Activated naive CD4-positive, alpha-beta T cell treated with anti-CD3 and anti-CD28 coated beads, Interleukin-2, amount 50 U/mL, for 72 hours (primary cell): ENCODE data around the gene PTPRD. TPM values are rescaled to one million over a fixed set of nuclear protein-coding genes. Genes with fewer than 3 reads are reported as not detected.
A peak's percentile ranks its signal among the peaks of the same experiment; 100 is the strongest.

Experiments used
- ATAC-seq, 2 donors: fragments of 150-1000 bp; cut with Tn5 transposase; 2 replicates each; pipeline ENCODE4 v1.10.0; 2021; ENCODE audit warnings: mild to moderate bottlenecking in 2 of 2, moderate library complexity in 2 of 2
- DNase-seq, 2 donors: peaks; one replicate each; pipeline ENCODE4 v3.0.0; 2021 to 2022; ENCODE audit warnings: low spot score in 2 of 2
- H3K27ac Mint-ChIP-seq, 2 donors: one replicate each; pipeline ENCODE4 v1.8.0; 2022; ENCODE audit warnings: mild to moderate bottlenecking in 2 of 2, mixed read lengths in 2 of 2
- H3K36me3 Mint-ChIP-seq, 2 donors: one replicate each; pipeline ENCODE4 v1.8.0; 2022; ENCODE audit warnings: mixed read lengths in 2 of 2
- H3K9me3 Mint-ChIP-seq, 2 donors: one replicate each; pipeline ENCODE4 v1.8.0; 2022; ENCODE audit warnings: mixed read lengths in 2 of 2
- total RNA-seq, 2 donors: library from RNA; stranded (reverse); gene quantifications; one replicate each; pipeline ENCODE4 v1.2.3, GENCODE V29; 2022

PTPRD gene
- total RNA-seq, 2 donors from 2014 or later, result not detected

DNA sequence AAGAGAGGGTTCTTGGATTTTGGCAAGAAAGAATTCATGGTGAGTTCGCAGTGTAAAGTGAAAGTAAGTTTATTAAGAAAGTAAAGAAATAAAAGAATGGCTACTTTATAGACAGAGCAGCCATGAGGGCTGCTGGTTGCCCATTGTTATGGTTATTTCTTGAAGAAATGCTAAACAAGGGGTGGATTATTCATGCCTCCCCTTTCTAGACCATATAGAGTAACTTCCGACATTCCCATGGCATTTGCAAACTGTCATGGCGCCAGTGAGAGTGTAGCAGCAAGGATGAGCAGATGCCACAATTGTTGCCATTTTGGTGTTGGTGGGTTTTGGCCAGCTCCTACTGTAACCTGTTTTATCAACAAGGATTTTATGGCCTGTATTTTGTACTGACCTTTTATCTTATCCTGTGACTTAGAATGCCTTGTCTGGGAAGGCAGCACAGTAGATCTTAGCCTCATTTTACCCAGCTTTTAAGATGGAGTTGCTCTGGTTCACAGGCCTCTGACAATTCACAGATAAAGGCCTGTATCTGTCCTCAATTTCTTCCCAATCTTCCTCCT is 1787.1 kb downstream of the PTPRD start:
- no peaks in the 10 kb centered on the region for H3K36me3 Mint-ChIP-seq
- no peak for DNase-seq
- ATAC-seq, result no peak
- peaks cover 9% of the 10 kb centered on the region in 2 donors for H3K9me3 Mint-ChIP-seq
- no peak overlapping the region for H3K27ac Mint-ChIP-seq

- Mint-ChIP-seq H3K9me3 (peaks cover 9% of the 10 kb centered on the region in 2 donors), H3K27ac (no peak overlapping the region), H3K36me3 (no peaks in the 10 kb centered on the region)
- DNase-seq (no peak), ATAC-seq (no peak)
Observed at GRCh38 chr9:8823131-8823895, 1789.5 kb downstream of the PTPRD start.

GRCh38 chr9:8822667-8823025 is 1790.2 kb downstream of the PTPRD start:
- Mint-ChIP-seq H3K9me3 (peaks cover 9% of the 10 kb centered on the region in 2 donors), H3K27ac (no peak overlapping the region), H3K36me3 (no peaks in the 10 kb centered on the region)
- DNase-seq, result no peak
- ATAC-seq, result no peak

DNA sequence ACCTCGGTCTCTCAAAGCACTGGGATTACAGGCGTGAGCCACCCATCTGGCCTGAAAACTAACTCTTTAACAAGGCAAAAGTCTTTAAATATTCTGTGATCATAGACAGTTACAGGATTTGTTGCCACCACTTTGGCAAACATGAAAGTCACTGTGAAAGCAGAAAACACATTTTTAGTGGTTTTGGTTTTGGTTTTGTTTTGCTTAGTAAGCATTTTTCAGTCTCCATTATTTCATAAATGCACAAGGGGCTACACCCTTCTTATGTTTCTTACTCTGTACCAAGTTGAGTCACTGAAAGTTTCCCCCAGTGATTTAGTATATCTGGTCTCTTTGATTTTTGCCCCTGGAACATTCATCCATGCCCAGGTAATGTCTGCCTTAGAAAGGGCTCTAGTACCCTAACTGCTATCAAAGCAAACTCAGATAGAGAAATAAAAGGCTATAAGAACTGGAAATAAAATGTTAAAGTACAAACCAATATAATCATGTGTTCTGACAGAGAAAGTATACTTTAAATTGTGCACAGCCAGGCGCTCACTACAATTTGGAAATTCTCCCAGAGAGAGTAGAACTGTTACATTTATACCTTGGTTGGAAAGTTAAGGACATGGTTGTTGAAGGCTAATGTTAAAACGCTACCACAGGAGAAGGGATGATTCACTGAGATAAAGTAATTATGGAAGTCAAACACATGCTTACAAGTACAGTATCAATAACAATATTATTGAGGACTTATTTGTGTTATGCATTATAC is 1790.7 kb downstream of the PTPRD start:
- no peaks in the 10 kb centered on the region for H3K36me3 Mint-ChIP-seq
- H3K27ac Mint-ChIP-seq, result no peak overlapping the region
- H3K9me3 Mint-ChIP-seq, result peaks cover 9% of the 10 kb centered on the region in 2 donors
- ATAC-seq (peak in 1 of 2 donors; percentile 59), DNase-seq (no peak)

GRCh38 chr9:8817335-8817734 is 1795.5 kb downstream of the PTPRD start:
- no peak overlapping the region for H3K27ac Mint-ChIP-seq
- DNase-seq, result no peak
- H3K36me3 Mint-ChIP-seq, result no peaks in the 10 kb centered on the region
- no peak for ATAC-seq
- no peaks in the 10 kb centered on the region for H3K9me3 Mint-ChIP-seq

DNA sequence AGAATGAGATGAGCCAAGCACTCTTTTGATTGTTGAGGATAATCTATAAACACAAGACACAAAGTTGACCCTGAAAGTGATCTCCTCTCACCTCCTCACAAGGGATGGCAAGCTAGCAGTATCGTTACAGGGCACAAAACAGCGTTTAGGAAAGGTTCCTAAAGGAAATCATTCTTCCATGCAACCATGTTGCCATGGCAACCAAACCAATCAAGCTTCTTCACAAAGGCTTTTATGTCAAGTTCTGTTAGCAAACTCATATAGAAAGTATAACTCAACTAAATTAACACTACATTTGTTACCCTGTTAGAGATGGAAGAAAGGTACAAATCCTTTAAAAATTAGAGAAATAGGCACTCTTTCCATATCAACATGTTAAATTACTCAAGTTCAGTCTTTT is 1796.4 kb downstream of the PTPRD start:
- DNase-seq (no peak), ATAC-seq (no peak)
- H3K27ac Mint-ChIP-seq, result no peak overlapping the region
- H3K36me3 Mint-ChIP-seq, result no peaks in the 10 kb centered on the region
- H3K9me3 Mint-ChIP-seq, result no peaks in the 10 kb centered on the region

DNA sequence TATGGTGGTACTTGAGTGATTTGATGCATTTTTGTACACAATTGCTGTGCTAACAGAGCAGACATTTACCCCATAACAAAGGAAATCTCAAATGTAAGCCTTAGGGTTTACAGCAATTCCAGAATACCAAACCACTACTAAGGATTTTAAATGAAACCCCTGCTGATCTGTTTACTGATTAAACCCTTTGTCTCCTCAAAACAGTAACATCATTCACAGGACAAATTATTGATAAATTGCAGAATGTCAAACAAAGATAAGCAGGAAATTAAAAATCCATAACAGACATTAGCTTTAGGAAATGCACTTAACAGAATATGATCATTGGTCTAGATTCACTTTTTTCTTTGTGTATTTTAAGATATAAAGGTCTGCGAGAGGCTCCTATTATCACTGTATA is 1796.9 kb downstream of the PTPRD start:
- no peaks in the 10 kb centered on the region for H3K36me3 Mint-ChIP-seq
- H3K27ac Mint-ChIP-seq, result no peak overlapping the region
- DNase-seq (no peak), ATAC-seq (no peak)
- no peaks in the 10 kb centered on the region for H3K9me3 Mint-ChIP-seq

DNA sequence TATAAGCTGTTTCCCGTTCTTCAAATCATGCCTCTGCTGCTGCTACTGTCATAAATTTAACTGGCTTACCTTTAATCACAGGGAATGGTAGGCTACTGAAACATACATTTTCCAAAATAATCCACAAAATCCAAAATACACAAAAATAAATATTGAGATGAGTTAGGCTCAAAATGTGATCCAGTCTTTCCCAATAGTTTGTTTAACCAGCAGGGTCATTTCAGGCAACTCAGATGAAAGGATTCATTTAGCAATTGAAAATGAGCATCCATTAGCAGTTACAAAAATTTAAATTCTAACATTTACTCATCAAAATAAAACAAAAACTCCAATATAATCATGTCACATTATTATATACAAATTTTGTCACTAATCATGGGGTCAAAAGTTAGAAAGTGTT is 1797.6 kb downstream of the PTPRD start:
- DNase-seq (no peak), ATAC-seq (no peak)
- Mint-ChIP-seq H3K36me3 (no peaks in the 10 kb centered on the region), H3K27ac (no peak overlapping the region), H3K9me3 (no peaks in the 10 kb centered on the region)

GRCh38 chr9:8812888-8813287 is 1799.9 kb downstream of the PTPRD start:
- Mint-ChIP-seq H3K36me3 (no peaks in the 10 kb centered on the region), H3K27ac (no peak overlapping the region), H3K9me3 (no peaks in the 10 kb centered on the region)
- ATAC-seq, result no peak
- DNase-seq, result no peak

DNA sequence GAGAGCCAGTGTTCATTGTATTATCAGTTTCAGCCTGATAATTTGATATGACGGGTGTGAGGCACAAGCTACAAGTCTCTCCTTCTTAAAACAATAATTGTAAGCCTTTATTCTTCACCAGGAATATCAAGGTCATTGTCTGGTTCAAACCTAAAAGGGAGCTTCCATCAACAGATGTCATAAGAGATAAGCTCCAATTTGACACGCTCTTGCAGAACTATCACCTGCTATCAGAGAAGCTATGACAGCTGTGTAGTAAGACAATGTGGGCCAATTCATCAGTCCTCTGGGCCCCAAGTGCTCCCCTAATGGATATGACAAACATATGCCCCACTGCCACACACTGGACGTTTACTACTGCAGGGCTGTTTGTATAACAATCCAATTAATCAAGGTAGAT is 1803.1 kb downstream of the PTPRD start:
- Mint-ChIP-seq H3K9me3 (no peaks in the 10 kb centered on the region), H3K36me3 (no peaks in the 10 kb centered on the region), H3K27ac (no peak overlapping the region)
- DNase-seq, result no peak
- no peak for ATAC-seq

DNA sequence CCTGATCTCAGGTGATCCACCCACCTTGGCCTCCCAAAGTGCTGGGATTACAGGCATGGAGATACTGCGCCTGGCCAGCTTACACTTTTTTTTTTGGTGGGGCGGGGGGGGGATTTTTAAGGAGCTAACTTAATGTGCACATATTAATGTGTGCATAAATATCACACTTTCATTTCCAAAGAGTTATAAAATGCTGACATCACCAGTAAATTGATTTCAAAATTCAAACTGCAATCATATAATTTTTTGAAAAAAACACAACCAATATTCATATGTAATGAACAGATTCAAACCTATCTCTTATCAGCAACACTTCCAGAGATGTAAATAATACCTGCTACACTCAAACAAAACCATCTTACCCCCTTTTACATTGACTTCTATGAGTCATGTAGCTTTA is 1806.7 kb downstream of the PTPRD start:
- H3K27ac Mint-ChIP-seq, result no peak overlapping the region
- ATAC-seq (no peak), DNase-seq (no peak)
- H3K36me3 Mint-ChIP-seq, result no peaks in the 10 kb centered on the region
- no peaks in the 10 kb centered on the region for H3K9me3 Mint-ChIP-seq

DNA sequence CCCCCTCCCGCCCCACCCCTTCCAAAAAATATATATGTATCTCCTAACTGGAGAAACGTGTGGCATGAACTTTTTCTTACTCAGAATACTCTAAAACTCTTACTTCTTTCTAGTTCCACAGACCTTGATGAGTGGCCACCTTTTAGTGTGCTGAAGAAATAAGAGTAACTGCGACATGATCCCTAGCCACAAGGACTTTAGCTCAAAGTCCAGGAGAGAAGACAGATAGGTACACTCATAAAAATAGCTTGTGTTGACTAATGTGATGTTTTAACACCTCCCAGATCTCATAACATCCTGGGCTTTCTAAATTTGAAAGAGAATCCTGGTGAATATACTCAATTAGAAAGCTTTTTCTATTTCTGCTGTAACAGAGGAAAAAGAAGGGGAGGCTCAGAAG is 1808.2 kb downstream of the PTPRD start:
- ATAC-seq (no peak), DNase-seq (no peak)
- Mint-ChIP-seq H3K36me3 (no peaks in the 10 kb centered on the region), H3K27ac (no peak overlapping the region), H3K9me3 (no peaks in the 10 kb centered on the region)

DNA sequence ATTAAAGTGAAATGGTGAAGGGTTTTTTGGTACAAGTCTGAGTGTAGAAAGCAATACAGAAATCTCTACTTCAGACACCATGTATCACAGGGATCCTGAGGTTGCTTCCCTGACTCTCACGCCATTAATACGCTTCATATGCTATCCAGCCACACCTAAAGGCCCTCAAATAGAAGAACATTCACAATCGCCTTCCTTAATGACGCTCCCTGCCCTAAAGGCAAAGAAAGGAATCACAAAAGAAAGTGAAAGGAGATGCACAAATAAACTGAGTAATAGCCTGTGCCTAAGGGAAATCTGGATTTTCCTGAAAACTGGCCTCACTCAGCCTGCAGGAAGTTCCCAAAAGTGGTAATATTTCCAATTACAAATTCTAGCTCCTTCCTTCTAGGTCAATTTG is 1810.6 kb downstream of the PTPRD start:
- Mint-ChIP-seq H3K36me3 (no peaks in the 10 kb centered on the region), H3K27ac (no peak overlapping the region), H3K9me3 (peaks cover 0 to 4% of the 10 kb centered on the region in 2 donors)
- DNase-seq (no peak), ATAC-seq (no peak)

- no peak for ATAC-seq
- DNase-seq, result no peak
- H3K36me3 Mint-ChIP-seq, result no peaks in the 10 kb centered on the region
- peaks cover 0 to 5% of the 10 kb centered on the region in 2 donors for H3K9me3 Mint-ChIP-seq
- no peak overlapping the region for H3K27ac Mint-ChIP-seq
Observed at GRCh38 chr9:8800196-8800595, 1812.6 kb downstream of the PTPRD start.

- peaks cover 0 to 5% of the 10 kb centered on the region in 2 donors for H3K9me3 Mint-ChIP-seq
- DNase-seq, result no peak
- no peaks in the 10 kb centered on the region for H3K36me3 Mint-ChIP-seq
- H3K27ac Mint-ChIP-seq, result no peak overlapping the region
- ATAC-seq, result no peak
Observed at GRCh38 chr9:8799615-8800014, 1813.2 kb downstream of the PTPRD start.

DNA sequence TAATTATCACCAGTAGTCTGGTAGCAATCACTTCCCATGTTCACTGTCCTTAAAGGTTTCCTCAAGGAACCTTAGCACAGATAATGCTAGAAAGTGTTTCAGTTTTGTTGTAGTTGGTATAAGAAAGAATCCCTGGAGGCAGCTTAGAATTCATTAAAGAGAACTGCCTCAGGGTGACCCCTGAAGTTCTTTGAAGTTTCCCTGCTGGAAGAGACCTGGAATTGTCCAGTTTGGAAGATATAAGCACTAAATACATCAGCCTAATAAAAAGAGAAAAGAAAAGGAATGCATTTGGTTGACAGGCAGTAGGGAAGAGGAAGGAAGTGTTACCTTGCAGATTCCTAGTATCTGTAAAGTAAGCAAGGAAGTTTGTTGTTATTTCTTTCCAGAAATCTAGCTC is 1813.6 kb downstream of the PTPRD start:
- Mint-ChIP-seq H3K9me3 (peaks cover 0 to 5% of the 10 kb centered on the region in 2 donors), H3K27ac (no peak overlapping the region), H3K36me3 (no peaks in the 10 kb centered on the region)
- DNase-seq (no peak), ATAC-seq (no peak)

DNA sequence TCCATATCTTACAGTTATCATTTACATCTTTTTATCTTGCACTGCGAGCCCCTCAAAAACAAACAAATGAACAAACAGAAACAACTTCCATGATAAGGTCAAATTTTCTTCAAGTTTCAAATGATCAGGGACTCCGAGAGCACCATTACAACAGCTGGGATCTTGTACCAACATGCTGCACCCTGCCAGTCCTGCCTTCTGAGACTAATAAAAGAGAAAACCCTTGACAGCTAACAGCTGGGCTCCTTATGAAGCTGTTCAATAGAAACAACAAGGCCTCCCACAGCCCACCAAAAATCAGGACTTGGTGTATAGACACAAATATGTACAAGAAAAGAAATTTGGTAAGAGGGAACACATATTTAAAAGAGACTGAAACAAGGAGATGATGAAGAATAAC is 1828.0 kb downstream of the PTPRD start:
- Mint-ChIP-seq H3K9me3 (no peaks in the 10 kb centered on the region), H3K27ac (no peak overlapping the region), H3K36me3 (no peaks in the 10 kb centered on the region)
- ATAC-seq, result no peak
- no peak for DNase-seq

DNA sequence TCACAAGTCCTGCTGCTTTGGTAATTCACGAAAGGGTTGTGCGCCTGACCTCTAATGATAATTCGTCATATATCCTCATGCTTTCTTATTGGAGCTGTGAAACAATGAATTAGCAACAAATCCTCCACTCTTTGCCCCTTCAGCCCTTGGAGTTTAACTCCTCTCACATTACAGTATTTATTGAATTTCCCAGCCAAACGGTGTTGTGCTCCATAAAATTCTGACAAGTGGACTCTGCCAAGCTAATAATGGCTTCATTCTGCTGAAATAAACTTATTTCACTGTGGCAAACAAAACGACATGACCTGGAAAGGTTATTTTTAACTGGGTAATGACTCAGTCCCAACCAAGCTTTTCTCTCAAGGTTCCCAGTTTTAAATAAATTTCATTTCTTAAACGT is 1828.9 kb downstream of the PTPRD start:
- peaks cover 0 to 4% of the 10 kb centered on the region in 2 donors for H3K36me3 Mint-ChIP-seq
- no peak for DNase-seq
- ATAC-seq, result no peak
- peaks cover 0 to 3% of the 10 kb centered on the region in 2 donors for H3K9me3 Mint-ChIP-seq
- no peak overlapping the region for H3K27ac Mint-ChIP-seq
